Tibial artery (tissue), 4 donors: ENCODE results near the gene TAS2R14.

ENCODE experiments used
- DNase-seq, 2 donors: peaks; one replicate each; pipeline ENCODE4 v3.0.0-alpha.2; 2019
- H3K27ac ChIP-seq, 2 donors: fragments of 200-600 bp; sonication (generic) in 1 of 2; 1 replicate in 1 of 2; 2 replicates in 1 of 2; pipeline ENCODE4 v1.5.1; 2018 to 2019; ENCODE audit warnings: mild to moderate bottlenecking in 1 of 2
- H3K27me3 ChIP-seq, 2 donors: fragments of 200-600 bp; sonication (generic) in 1 of 2; one replicate each; pipeline versions ENCODE4 v1.5.1 to v1.6.0; 2016 to 2019
- H3K36me3 ChIP-seq, 3 donors: fragments of 200-600 bp; sonication (generic) in 2 of 3; one replicate each; pipeline ENCODE4 v1.5.1; 2016 to 2019; ENCODE audit warnings: mild to moderate bottlenecking in 2 of 3
- H3K4me1 ChIP-seq, 4 donors: fragments of 200-600 bp; sonication (generic) in 2 of 4; 1 replicate in 3 of 4; 2 replicates in 1 of 4; pipeline ENCODE4 v1.5.1; 2016 to 2019
- H3K4me3 ChIP-seq, 2 donors: fragments of 200-600 bp; sonication (generic) in 1 of 2; 1 replicate in 1 of 2; 2 replicates in 1 of 2; pipeline ENCODE4 v1.5.1; 2018 to 2019; ENCODE audit warnings: mild to moderate bottlenecking in 2 of 2
- H3K9me3 ChIP-seq, 3 donors: fragments of 200-600 bp; sonication (generic) in 1 of 3; one replicate each; pipeline ENCODE4 v1.5.1; 2016 to 2019
- CTCF ChIP-seq, 2 experiments: fragments of 200-600 bp in 1 of 2; fragments of 450-650 bp in 1 of 2; IDR thresholded peaks; one replicate each; pipeline ENCODE4 v1.5.1; 2017 to 2019; ENCODE audit warnings: antibody characterized with exemption in 2 of 2, mild to moderate bottlenecking in 1 of 2, moderate library complexity in 1 of 2
- intact Hi-C: fragments of 100-400 bp; cut with DNase I; formaldehyde crosslinking; loops from one replicate; pipeline ENCODE4 v1.15.0; 2023; ENCODE audit warnings: low total_unique reads

TAS2R14 gene

GRCh38 chr12:10909462-10909861 lies 29.6 kb downstream of the TAS2R14 start, which contains the start of gene TAS2R13:
Gene TAS2R13, minus strand, starts transcription at chr12:10909562. Its CDS starts 264 bp downstream, at chr12:10909298.
- intact Hi-C loops = no loop called here
- Histone ChIP-seq H3K4me3 (no peak within 1 kb of the TSS), H3K4me1 (no peaks in the 10 kb centered on the region), H3K9me3 (peaks cover 0 to 15% (median 0%) of the 10 kb centered on the region in 3 donors), H3K36me3 (peaks cover 0 to 12% (median 0%) of the 10 kb centered on the region in 3 donors), H3K27me3 (no peaks in the 10 kb centered on the region), H3K27ac (no peak within 1 kb of the TSS)
- TF ChIP-seq CTCF (IDR thresholded peaks at IDR 0.05) = no peak
- no peak for DNase-seq

- H3K27ac ChIP-seq = no peak overlapping the region
- no peak for DNase-seq
- no peaks in the 10 kb centered on the region for H3K27me3 ChIP-seq
- peaks cover 0 to 37% (median 6%) of the 10 kb centered on the region in 3 donors for H3K9me3 ChIP-seq
- no peaks in the 10 kb centered on the region for H3K4me1 ChIP-seq
- no peak overlapping the region for H3K4me3 ChIP-seq
- intact Hi-C loops = no loop called here
- no peak for TF ChIP-seq CTCF (IDR thresholded peaks at IDR 0.05)
- H3K36me3 ChIP-seq = peaks cover 0 to 21% (median 4%) of the 10 kb centered on the region in 3 donors
Measured at GRCh38 chr12:10904686-10905085, 34.4 kb downstream of the TAS2R14 start.

GRCh38 chr12:10901427-10901826 lies 37.6 kb downstream of the TAS2R14 start:
- no peak for DNase-seq
- no peak for TF ChIP-seq CTCF (IDR thresholded peaks at IDR 0.05)
- intact Hi-C loops = no loop called here
- H3K27ac ChIP-seq = no peak overlapping the region
- H3K4me3 ChIP-seq = no peak overlapping the region
- no peaks in the 10 kb centered on the region for H3K27me3 ChIP-seq
- H3K36me3 ChIP-seq = peaks cover 0 to 21% (median 4%) of the 10 kb centered on the region in 3 donors
- no peaks in the 10 kb centered on the region for H3K4me1 ChIP-seq
- peaks cover 0 to 37% (median 6%) of the 10 kb centered on the region in 3 donors for H3K9me3 ChIP-seq

GRCh38 chr12:10900972-10901371 lies 38.1 kb downstream of the TAS2R14 start:
- H3K4me3 ChIP-seq = no peak overlapping the region
- no peaks in the 10 kb centered on the region for H3K4me1 ChIP-seq
- intact Hi-C loops = no loop called here
- no peak for DNase-seq
- H3K27me3 ChIP-seq = no peaks in the 10 kb centered on the region
- H3K9me3 ChIP-seq = peaks cover 0 to 36% (median 6%) of the 10 kb centered on the region in 3 donors
- H3K27ac ChIP-seq = no peak overlapping the region
- peaks cover 0 to 20% (median 4%) of the 10 kb centered on the region in 3 donors for H3K36me3 ChIP-seq
- no peak for TF ChIP-seq CTCF (IDR thresholded peaks at IDR 0.05)

GRCh38 chr12:10900530-10900929 lies 38.5 kb downstream of the TAS2R14 start:
- Histone ChIP-seq H3K27me3 (no peaks in the 10 kb centered on the region), H3K36me3 (peaks cover 0 to 16% (median 4%) of the 10 kb centered on the region in 3 donors), H3K9me3 (peaks cover 0 to 32% (median 6%) of the 10 kb centered on the region in 3 donors), H3K4me1 (no peaks in the 10 kb centered on the region), H3K4me3 (no peak overlapping the region), H3K27ac (no peak overlapping the region)
- TF ChIP-seq CTCF (IDR thresholded peaks at IDR 0.05) = no peak
- intact Hi-C loops = no loop called here
- no peak for DNase-seq

GRCh38 chr12:10896854-10897253 lies 42.2 kb downstream of the TAS2R14 start:
- Histone ChIP-seq H3K4me3 (no peak overlapping the region), H3K9me3 (no peaks in the 10 kb centered on the region), H3K27ac (no peak overlapping the region), H3K27me3 (no peaks in the 10 kb centered on the region), H3K36me3 (peaks cover 0 to 8% (median 0%) of the 10 kb centered on the region in 3 donors), H3K4me1 (no peaks in the 10 kb centered on the region)
- no peak for DNase-seq
- intact Hi-C loops = no loop called here
- TF ChIP-seq CTCF (IDR thresholded peaks at IDR 0.05) = no peak
